ENCODE data around the gene CRYGS.

- TF ChIP-seq EZH2 (IDR thresholded peaks at IDR 0.05) (no peak), SIN3A (IDR thresholded peaks at IDR 0.05; ENCODE audit: low read depth) (no peak), ZBTB33 (IDR thresholded peaks at IDR 0.05; ENCODE audit: extremely low read depth, insufficient replicate concordance, low read length) (no peak), MAX (IDR thresholded peaks at IDR 0.05) (no peak), ELF1 (IDR thresholded peaks at IDR 0.05; ENCODE audit: borderline replicate concordance, low read depth) (no peak), ZFX (IDR thresholded peaks at IDR 0.05) (no peak), POLR2AphosphoS5 (IDR thresholded peaks at IDR 0.05; ENCODE audit: low read depth, low read length) (no peak)
- TF ChIP-seq, protein P1, sequence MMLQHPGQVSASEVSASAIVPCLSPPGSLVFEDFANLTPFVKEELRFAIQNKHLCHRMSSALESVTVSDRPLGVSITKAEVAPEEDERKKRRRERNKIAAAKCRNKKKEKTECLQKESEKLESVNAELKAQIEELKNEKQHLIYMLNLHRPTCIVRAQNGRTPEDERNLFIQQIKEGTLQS (IDR thresholded peaks at IDR 0.05): no peak
- TF ChIP-seq, protein P2, sequence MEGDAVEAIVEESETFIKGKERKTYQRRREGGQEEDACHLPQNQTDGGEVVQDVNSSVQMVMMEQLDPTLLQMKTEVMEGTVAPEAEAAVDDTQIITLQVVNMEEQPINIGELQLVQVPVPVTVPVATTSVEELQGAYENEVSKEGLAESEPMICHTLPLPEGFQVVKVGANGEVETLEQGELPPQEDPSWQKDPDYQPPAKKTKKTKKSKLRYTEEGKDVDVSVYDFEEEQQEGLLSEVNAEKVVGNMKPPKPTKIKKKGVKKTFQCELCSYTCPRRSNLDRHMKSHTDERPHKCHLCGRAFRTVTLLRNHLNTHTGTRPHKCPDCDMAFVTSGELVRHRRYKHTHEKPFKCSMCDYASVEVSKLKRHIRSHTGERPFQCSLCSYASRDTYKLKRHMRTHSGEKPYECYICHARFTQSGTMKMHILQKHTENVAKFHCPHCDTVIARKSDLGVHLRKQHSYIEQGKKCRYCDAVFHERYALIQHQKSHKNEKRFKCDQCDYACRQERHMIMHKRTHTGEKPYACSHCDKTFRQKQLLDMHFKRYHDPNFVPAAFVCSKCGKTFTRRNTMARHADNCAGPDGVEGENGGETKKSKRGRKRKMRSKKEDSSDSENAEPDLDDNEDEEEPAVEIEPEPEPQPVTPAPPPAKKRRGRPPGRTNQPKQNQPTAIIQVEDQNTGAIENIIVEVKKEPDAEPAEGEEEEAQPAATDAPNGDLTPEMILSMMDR (IDR thresholded peaks at IDR 0.05 in 2 of 3, conservative IDR thresholded peaks at IDR 0.05 in 1 of 3; ENCODE audit: borderline replicate concordance in 1 of 3, insufficient read depth in 1 of 3, low read depth in 2 of 3, low read length in 2 of 3): no peak
- TF ChIP-seq, protein P3, sequence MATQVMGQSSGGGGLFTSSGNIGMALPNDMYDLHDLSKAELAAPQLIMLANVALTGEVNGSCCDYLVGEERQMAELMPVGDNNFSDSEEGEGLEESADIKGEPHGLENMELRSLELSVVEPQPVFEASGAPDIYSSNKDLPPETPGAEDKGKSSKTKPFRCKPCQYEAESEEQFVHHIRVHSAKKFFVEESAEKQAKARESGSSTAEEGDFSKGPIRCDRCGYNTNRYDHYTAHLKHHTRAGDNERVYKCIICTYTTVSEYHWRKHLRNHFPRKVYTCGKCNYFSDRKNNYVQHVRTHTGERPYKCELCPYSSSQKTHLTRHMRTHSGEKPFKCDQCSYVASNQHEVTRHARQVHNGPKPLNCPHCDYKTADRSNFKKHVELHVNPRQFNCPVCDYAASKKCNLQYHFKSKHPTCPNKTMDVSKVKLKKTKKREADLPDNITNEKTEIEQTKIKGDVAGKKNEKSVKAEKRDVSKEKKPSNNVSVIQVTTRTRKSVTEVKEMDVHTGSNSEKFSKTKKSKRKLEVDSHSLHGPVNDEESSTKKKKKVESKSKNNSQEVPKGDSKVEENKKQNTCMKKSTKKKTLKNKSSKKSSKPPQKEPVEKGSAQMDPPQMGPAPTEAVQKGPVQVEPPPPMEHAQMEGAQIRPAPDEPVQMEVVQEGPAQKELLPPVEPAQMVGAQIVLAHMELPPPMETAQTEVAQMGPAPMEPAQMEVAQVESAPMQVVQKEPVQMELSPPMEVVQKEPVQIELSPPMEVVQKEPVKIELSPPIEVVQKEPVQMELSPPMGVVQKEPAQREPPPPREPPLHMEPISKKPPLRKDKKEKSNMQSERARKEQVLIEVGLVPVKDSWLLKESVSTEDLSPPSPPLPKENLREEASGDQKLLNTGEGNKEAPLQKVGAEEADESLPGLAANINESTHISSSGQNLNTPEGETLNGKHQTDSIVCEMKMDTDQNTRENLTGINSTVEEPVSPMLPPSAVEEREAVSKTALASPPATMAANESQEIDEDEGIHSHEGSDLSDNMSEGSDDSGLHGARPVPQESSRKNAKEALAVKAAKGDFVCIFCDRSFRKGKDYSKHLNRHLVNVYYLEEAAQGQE (IDR thresholded peaks at IDR 0.05; ENCODE audit: low read depth): no peak
Measured at GRCh38 chr3:186502138-186502948, 41.8 kb downstream of the CRYGS start.

All from HCT116 (cell line).